Measurements from ENCODE around the gene ELP4. TPM values are rescaled to one million over a fixed set of nuclear protein-coding genes. Genes with fewer than 3 reads are reported as not detected.

ELP4 gene
- total RNA-seq (10 to 100 TPM in 2 of 4 donors, 1 to 10 TPM in 2; 7.7 to 12.9 (median 9.7) TPM), polyA plus RNA-seq (1 to 10 TPM; 4.2 to 8.6 (median 6.6) TPM)
- long read RNA-seq, donor 1, full-length matches to known transcripts: 4 of 7 reads
- long read RNA-seq, donor 1, partial matches to known transcripts: 2 of 7 reads
- long read RNA-seq, donor 1, other reads (novel, unspliced or antisense): 1 of 7 reads
- long read RNA-seq, donor 2, full-length matches to known transcripts: 3 of 4 reads
- long read RNA-seq, donor 2, partial matches to known transcripts: 0 of 4 reads
- long read RNA-seq, donor 2, other reads (novel, unspliced or antisense): 1 of 4 reads

- Histone ChIP-seq H3K4me1 (peaks cover 27% of the 10 kb centered on the region), H3K27ac (peak within 1 kb of the TSS; percentile 85), H3K27me3 (ENCODE audit: insufficient read depth in 3 of 3, low read length in 2 of 3) (no peaks in the 10 kb centered on the region), H3K36me3 (ENCODE audit: insufficient read depth in 1 of 2, low read depth in 1 of 2) (peaks cover 0 to 3% of the 10 kb centered on the region in 2 donors), H3K9me3 (no peaks in the 10 kb centered on the region), H3K4me3 (peak within 1 kb of the TSS; percentile 95)
- peak; percentile 94 to 97 for DNase-seq
- peak; percentile 100 for ATAC-seq
- TF ChIP-seq, protein P1, sequence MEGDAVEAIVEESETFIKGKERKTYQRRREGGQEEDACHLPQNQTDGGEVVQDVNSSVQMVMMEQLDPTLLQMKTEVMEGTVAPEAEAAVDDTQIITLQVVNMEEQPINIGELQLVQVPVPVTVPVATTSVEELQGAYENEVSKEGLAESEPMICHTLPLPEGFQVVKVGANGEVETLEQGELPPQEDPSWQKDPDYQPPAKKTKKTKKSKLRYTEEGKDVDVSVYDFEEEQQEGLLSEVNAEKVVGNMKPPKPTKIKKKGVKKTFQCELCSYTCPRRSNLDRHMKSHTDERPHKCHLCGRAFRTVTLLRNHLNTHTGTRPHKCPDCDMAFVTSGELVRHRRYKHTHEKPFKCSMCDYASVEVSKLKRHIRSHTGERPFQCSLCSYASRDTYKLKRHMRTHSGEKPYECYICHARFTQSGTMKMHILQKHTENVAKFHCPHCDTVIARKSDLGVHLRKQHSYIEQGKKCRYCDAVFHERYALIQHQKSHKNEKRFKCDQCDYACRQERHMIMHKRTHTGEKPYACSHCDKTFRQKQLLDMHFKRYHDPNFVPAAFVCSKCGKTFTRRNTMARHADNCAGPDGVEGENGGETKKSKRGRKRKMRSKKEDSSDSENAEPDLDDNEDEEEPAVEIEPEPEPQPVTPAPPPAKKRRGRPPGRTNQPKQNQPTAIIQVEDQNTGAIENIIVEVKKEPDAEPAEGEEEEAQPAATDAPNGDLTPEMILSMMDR (IDR thresholded peaks at IDR 0.05): no peak
- intact Hi-C loops (cut with DNase I): no loop called here
- 0 to 1% (median 0%) methylated on average over 47 of the region's 47 CpGs for WGBS, 3 donors
Observed at GRCh38 chr11:31509429-31510345, at the start of gene ELP4, which contains the start of gene IMMP1L. ELP4 (plus strand) TSS chr11:31509767; CDS start chr11:31509785, 18 bp downstream. IMMP1L (minus strand) TSS chr11:31509622; CDS start chr11:31463276, 46,346 bp downstream.

DNA sequence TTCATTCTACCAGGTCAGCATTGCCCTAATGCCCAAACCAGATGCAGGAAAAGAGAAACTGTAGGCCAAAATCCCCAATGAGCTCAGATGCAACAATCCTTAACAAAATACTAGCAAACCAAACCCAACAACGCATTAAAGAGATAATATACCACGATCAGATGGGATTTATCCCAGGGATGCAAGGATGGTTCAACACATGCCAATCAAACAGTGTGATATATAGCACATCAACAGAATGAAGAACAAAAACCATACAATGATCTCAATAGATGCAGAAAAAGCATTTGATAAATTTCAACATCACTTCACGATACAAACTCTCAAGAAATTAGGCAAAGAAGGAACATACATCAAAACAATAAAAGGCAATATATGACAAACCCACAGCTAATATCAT, 45.1 kb upstream of the ELP4 start:
- no peak for ATAC-seq
- Histone ChIP-seq H3K27me3 (ENCODE audit: insufficient read depth in 3 of 3, low read length in 2 of 3) (no peaks in the 10 kb centered on the region), H3K9me3 (peaks cover 10% of the 10 kb centered on the region), H3K4me1 (no peaks in the 10 kb centered on the region), H3K4me3 (no peak overlapping the region), H3K36me3 (ENCODE audit: insufficient read depth in 1 of 2, low read depth in 1 of 2) (peaks cover 0 to 2% of the 10 kb centered on the region in 2 donors), H3K27ac (no peak overlapping the region)
- intact Hi-C loops (cut with DNase I): no loop called here
- TF ChIP-seq, protein P1 (IDR thresholded peaks at IDR 0.05): no peak
- WGBS, 3 donors: 97 to 98% (median 98%) methylated on average over 3 of the region's 3 CpGs
- DNase-seq: no peak

DNA sequence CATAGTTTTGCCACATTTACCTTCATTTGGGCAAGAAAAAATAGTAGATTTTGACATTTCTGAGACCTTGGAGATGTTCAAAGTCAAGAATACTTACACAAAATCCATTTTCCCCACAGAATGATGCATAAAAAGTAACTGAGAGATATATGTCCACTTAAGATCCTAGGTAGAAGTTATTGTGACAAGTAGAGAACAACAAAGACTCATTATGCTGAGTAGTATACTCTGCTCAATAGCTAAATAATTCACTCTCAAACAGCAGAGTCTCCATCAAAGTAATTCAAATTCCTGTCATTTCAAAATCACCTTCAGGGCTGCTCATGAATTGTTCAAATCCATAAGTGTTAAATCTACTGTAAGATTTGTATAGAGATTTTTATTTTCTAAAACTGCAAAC, 35.5 kb upstream of the ELP4 start:
- Histone ChIP-seq H3K4me1 (peaks cover 7% of the 10 kb centered on the region), H3K27ac (no peak overlapping the region), H3K27me3 (ENCODE audit: insufficient read depth in 3 of 3, low read length in 2 of 3) (no peaks in the 10 kb centered on the region), H3K9me3 (no peaks in the 10 kb centered on the region), H3K4me3 (no peak overlapping the region), H3K36me3 (ENCODE audit: insufficient read depth in 1 of 2, low read depth in 1 of 2) (peaks cover 0 to 3% of the 10 kb centered on the region in 2 donors)
- TF ChIP-seq, protein P1 (IDR thresholded peaks at IDR 0.05): no peak
- intact Hi-C loops (cut with DNase I): no loop called here
- ATAC-seq: no peak
- no peak for DNase-seq

DNA sequence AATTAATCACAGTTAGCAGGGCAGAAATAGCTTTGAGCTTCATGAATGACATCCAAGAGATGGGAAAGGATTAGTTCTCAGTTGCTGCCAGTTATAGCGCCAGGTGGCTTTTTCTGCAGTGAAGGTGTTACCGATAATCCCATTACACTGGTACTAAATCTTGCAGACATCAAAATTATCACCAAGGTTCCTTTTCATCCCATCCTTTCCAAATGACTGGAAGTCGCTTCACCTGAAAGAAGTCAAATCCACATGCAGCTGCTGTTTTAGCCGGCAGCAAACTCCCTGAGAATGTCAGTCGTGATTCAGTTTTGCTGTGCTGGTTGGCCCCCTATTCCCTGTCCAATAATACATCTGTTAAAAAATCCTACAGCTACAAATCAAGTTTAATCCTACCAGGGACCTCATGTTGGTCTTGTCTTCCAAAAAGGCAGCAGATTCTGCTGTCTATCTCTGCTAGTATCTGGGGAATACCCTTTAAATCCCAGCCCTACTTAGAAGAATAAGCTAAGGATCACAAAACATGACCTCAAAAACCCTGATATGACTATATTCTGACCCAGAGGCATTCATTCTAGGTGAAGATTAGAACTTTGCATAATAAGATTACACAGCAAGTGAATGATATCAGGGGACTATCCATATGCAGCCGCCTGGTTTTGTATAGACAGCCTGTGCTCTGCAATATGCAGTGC, 31.9 kb upstream of the ELP4 start:
- TF ChIP-seq, protein P1 (IDR thresholded peaks at IDR 0.05): no peak
- H3K9me3 ChIP-seq: no peaks in the 10 kb centered on the region
- H3K4me1 ChIP-seq: peaks cover 13% of the 10 kb centered on the region
- H3K27me3 ChIP-seq (ENCODE audit: insufficient read depth in 3 of 3, low read length in 2 of 3): no peaks in the 10 kb centered on the region
- ATAC-seq (no peak), DNase-seq (no peak)
- no peaks in the 10 kb centered on the region for H3K36me3 ChIP-seq (ENCODE audit: insufficient read depth in 1 of 2, low read depth in 1 of 2)
- no peak overlapping the region for H3K27ac ChIP-seq
- WGBS, 3 donors: 47 to 52% (median 48%) methylated on average over 6 of the region's 6 CpGs
- H3K4me3 ChIP-seq: no peak overlapping the region
- intact Hi-C loops (cut with DNase I): no loop called here

Data from psoas muscle (tissue), 8 donors.